Fibroblast of peridontal ligament (primary cell): Measurements from ENCODE around the gene TUBA4B.
"Not testable (repeated sequence)": the region's sequence is repeated elsewhere in the genome, so short reads cannot be mapped to it uniquely, and the experiment has no call there.

Source experiments
- DNase-seq: peaks from one replicate; pipeline ENCODE4 v3.0.0-alpha.2; 2010; ENCODE audit errors: extremely low read depth

Gene TUBA4B

DNA sequence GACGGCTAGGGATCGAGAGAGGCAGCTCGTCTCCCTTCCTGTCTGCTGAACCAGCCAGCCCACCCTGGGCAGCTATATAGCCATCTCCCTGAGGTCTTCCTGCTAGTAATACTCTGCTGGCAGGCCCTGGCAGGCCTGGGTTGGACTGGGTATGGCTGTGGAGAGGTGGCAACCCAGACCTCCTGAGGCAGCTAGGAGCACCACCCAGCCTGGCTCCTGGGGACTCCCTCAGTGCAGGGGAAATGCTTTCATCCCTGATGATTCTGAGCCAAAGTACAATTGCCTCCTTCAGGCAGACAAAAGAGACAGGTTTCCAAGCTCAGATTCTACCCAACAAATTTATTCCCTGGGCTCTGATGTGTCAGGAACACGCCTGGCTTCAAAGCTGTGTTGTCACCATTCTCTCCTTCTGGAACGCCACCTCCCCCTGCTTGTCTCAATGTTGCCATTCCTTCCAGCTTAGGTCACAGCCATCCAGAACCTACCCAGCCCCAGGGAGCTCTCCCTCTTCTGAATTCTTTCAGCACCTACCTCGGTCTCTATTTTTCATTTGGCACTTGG, 21.4 kb downstream of the TUBA4B start:
- DNase-seq: peak; percentile 59

GRCh38 chr2:219277703-219278654, 24.9 kb downstream of the TUBA4B start:
- peak; percentile 82 for DNase-seq

- DNase-seq: no peak
These were observed 25.7 kb downstream of the TUBA4B start for GRCh38 chr2:219278655-219279150.

- peak; percentile 98 for DNase-seq
These were observed 26.3 kb downstream of the TUBA4B start, which contains the start of gene DNAJB2 for GRCh38 chr2:219279151-219279915. DNAJB2 (plus strand) TSS chr2:219279366; CDS start chr2:219279834, 468 bp downstream.

GRCh38 chr2:219279916-219280516, 27.0 kb downstream of the TUBA4B start:
- no peak for DNase-seq

DNA sequence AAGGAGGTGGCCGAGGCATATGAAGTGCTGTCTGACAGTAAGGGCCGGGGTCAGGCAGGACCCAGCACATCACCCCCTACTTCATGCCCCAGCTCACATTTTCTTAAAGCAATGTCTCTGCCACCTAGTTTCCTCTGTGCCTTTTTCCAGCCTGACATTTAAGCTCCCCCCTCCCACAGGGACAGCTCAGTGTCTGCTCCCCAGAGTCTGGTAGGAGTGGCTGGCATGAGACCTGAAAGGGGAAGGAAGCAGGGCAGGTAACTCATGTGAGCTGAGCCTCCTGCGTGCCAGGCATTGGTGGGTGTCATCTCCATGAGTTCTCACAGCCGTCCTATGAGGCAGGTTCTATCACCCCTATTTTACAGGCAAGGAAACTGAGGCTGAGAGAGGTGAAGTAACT, 27.6 kb downstream of the TUBA4B start:
- no peak for DNase-seq

GRCh38 chr2:219281588-219281987, 28.5 kb downstream of the TUBA4B start:
- DNase-seq: no peak

GRCh38 chr2:219282375-219282774, 29.3 kb downstream of the TUBA4B start:
- no peak for DNase-seq

DNA sequence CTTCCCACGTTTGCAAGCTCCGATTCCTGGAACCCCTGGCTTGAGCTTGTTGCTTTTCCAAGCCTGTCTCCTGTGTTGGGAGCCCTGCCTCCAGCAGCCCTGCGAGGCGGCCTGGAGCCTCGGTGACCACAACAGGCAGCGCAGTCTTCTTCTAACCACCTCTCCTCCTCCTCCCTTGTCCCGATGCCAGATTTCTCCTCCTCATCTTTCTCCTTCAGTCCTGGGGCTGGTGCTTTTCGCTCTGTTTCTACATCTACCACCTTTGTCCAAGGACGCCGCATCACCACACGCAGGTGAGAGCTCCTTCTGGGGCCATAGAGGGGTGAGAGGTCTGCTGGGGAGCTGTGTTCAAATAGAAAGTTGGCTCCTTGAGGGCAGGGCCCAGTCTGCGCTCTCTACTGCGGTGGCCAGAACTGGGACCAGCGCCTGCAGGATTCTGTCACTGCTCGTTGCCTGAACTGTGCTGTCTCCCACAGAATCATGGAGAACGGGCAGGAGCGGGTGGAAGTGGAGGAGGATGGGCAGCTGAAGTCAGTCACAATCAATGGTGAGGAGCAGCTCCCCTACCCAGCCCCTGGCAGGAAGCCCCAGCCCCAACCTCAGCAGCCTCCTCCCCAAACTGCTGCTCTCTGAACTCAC, 30.0 kb downstream of the TUBA4B start:
- no peak for DNase-seq

- DNase-seq: no peak
These were observed 31.7 kb downstream of the TUBA4B start for GRCh38 chr2:219284501-219285372.

DNA sequence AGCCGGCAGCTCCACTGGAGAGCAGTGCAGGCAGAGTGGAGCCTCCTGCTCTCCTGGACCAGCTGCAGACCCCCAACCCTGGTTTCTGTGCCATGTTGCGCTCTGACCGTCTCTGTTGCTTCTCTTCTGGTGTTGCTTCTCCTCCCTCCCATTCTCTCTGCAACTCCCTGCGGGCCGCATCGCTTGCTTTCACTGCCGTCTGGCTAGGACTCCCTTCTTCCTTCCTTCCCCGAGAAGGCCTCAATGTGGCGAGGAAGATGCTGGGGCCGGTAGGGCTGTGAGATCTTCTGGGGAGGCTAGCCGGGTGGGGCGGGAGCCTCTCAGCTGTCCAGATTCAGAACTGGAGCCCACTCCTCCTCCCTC, 32.3 kb downstream of the TUBA4B start:
- DNase-seq: no peak

- peak; percentile 58 for DNase-seq
These were observed 32.9 kb downstream of the TUBA4B start for GRCh38 chr2:219285894-219286425.

DNA sequence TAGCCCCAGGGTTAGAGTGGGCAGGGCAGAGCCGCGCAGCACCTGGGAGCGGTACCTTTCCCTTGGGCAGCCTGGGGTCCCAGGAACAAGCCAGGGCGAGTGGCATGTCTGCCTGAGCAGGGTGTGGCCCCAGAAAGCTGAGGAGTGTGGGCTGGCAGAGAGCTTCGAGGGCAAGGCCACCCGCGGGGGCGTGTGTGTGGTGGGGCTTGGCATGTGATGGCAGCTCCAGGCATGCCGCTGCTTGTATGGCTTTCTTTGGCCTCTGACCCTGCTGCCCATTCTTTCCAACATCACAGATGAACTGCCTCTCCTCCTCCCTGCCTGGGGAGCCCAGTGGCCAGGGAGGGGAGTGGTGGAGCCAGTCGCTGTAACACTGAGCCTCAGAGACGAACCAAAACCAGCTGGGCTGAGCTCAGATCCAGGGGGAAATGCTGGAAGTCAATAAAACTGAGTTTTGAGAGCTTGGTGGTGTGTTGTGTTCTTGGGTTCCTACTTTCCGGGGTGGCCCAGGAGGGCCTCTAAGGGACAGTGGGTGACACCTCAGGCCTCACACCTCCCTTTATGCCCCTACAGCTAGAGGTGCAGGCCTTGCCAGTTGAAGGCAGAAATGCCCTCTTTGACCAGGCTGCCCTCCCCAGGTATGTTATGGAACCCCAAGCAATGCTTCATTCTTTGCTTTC, 33.5 kb downstream of the TUBA4B start:
- peak; percentile 28 for DNase-seq

- DNase-seq: not testable (repeated sequence)
These were observed 34.0 kb downstream of the TUBA4B start for GRCh38 chr2:219287116-219287440.

DNA sequence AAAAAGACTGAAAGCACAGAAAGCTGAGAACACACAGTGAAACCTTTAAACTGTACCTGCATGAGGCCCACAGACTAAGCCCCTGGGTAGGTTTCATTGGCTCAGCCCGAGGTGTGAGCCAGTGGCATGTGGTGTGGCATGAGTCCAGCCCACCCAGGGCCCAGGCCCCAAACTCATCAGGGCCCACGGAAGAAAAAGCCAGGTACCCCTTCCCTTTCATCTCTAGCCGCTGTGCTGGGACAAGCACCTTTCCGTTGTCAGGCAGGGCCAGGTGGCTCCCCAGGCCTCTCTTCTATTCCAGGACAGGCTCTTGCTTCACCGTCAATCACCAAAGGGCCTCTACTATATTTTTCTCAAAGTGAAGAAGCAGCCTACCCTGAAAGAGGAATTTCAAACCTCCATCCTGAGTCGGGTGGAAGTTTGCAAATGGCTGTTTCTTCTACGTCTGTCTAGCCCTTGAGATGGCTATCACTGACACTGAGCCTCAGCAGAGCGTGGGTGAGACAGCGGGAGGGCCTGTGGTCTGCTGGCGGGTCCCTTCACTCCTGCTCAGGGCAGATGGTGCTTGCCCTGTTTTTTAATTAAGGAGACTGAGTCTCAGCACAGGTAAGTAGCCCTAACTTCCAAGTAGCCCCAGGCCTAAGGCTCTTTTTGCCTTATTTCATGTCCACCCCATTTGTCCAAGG, 34.7 kb downstream of the TUBA4B start:
- DNase-seq: no peak

GRCh38 chr2:219289195-219289536, 36.1 kb downstream of the TUBA4B start:
- DNase-seq: no peak

DNA sequence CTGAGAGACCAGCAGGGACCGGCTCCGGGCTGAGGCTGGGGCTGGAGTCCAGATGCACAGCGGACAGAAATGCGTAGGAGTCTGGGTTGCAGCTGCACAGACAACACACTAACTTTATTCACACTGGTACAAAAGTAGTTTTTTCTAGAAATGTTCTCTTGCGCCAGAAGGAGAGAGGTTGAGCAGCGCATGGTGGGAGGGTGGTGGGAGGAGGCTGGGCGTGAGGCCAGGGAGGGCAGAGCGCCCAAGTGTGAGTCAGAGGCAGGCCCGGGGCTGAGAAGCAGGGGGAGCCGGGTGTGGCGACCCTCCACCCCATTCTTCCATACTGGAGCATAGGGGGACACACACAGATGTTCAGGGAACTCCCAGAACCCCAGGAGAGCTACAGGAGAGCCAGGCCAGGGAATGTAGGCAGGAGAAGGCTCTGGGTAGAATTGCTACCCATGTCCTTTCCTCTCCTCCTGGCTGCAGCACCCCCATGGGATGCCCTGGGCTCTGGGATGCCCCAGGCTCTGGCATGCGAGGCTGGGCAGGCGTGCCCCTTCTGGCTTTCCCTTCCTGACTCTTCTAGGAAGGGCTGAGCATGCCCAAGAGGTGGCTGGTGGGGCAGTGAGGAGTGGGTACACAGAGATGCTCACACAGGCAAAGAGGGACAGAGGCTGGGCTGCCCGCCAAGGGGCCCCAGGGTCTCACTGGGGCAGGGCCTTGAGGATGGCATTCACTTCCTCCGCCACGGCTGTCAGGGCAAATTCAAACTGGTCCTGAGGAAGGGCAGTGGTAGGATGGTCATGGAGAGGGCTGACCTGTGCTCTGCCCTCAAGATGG, 36.7 kb downstream of the TUBA4B start:
- DNase-seq: peak; percentile 91
